Osteocyte (in vitro differentiated cells): ENCODE measurements around the gene AP3B1. TPM values are rescaled to one million over a fixed set of nuclear protein-coding genes. Genes with fewer than 3 reads are reported as not detected.
"Not testable (repeated sequence)": the region's sequence is repeated elsewhere in the genome, so short reads cannot be mapped to it uniquely, and the experiment has no call there.

Experiments used
- DNase-seq: peaks from one replicate; pipeline ENCODE4 v3.0.0; 2021; ENCODE audit warnings: mixed read lengths; ENCODE audit not compliant: unreplicated experiment; ENCODE audit errors: extremely low spot score
- H3K27ac Mint-ChIP-seq: one replicate; pipeline ENCODE4 v1.8.0; 2021; ENCODE audit warnings: mild to moderate bottlenecking, mixed read lengths; ENCODE audit not compliant: unreplicated experiment
- H3K27me3 Mint-ChIP-seq: one replicate; pipeline ENCODE4 v1.8.0; 2021; ENCODE audit warnings: mixed read lengths; ENCODE audit not compliant: unreplicated experiment
- H3K36me3 Mint-ChIP-seq: one replicate; pipeline ENCODE4 v1.8.0; 2021; ENCODE audit warnings: mixed read lengths; ENCODE audit not compliant: unreplicated experiment
- H3K4me1 Mint-ChIP-seq: one replicate; pipeline ENCODE4 v1.8.0; 2021; ENCODE audit warnings: mixed read lengths; ENCODE audit not compliant: unreplicated experiment
- H3K4me3 Mint-ChIP-seq: one replicate; pipeline ENCODE4 v1.8.0; 2021; ENCODE audit warnings: mild to moderate bottlenecking, moderate library complexity, mixed read lengths; ENCODE audit not compliant: unreplicated experiment
- H3K9me3 Mint-ChIP-seq: one replicate; pipeline ENCODE4 v1.8.0; 2021; ENCODE audit warnings: mixed read lengths; ENCODE audit not compliant: unreplicated experiment
- total RNA-seq: library from RNA; stranded (reverse); gene quantifications from 2 replicates; pipeline ENCODE4 v1.2.1, GENCODE V29; 2021
- TF ChIP-seq, protein P1 (sequence below): fragments of 200-600 bp; sonication (generic); IDR thresholded peaks from 2 replicates; pipeline ENCODE4 v1.5.0; 2021; ENCODE audit warnings: antibody characterized with exemption, mild to moderate bottlenecking, moderate library complexity

AP3B1 gene
- total RNA-seq, 1 donor from 2014 or later: 57.0 TPM

DNA sequence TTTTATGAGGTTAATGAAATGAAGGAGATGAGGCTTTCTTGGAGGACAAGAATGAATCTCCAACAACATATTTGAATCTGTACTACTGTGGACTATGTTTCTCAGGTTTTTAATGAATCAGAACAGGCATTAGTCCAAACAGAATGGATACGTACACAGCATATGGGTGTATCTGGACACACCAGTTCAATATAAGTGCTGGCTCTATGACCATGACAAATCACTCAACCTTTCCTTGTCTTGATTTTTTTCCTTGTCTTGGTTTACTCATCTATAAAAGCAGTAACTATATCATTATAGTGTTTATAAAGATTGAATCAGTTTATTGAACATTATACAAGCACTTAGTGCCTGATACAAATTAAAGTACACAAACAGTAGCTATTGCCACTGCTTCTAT, 104.1 kb downstream of the AP3B1 start:
- Mint-ChIP-seq H3K27ac (no peak overlapping the region), H3K9me3 (peaks cover 13% of the 10 kb centered on the region), H3K36me3 (peaks cover 19% of the 10 kb centered on the region), H3K4me3 (no peak overlapping the region), H3K27me3 (no peaks in the 10 kb centered on the region), H3K4me1 (no peaks in the 10 kb centered on the region)
- TF ChIP-seq, protein P1, sequence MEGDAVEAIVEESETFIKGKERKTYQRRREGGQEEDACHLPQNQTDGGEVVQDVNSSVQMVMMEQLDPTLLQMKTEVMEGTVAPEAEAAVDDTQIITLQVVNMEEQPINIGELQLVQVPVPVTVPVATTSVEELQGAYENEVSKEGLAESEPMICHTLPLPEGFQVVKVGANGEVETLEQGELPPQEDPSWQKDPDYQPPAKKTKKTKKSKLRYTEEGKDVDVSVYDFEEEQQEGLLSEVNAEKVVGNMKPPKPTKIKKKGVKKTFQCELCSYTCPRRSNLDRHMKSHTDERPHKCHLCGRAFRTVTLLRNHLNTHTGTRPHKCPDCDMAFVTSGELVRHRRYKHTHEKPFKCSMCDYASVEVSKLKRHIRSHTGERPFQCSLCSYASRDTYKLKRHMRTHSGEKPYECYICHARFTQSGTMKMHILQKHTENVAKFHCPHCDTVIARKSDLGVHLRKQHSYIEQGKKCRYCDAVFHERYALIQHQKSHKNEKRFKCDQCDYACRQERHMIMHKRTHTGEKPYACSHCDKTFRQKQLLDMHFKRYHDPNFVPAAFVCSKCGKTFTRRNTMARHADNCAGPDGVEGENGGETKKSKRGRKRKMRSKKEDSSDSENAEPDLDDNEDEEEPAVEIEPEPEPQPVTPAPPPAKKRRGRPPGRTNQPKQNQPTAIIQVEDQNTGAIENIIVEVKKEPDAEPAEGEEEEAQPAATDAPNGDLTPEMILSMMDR: no peak
- no peak for DNase-seq

DNA sequence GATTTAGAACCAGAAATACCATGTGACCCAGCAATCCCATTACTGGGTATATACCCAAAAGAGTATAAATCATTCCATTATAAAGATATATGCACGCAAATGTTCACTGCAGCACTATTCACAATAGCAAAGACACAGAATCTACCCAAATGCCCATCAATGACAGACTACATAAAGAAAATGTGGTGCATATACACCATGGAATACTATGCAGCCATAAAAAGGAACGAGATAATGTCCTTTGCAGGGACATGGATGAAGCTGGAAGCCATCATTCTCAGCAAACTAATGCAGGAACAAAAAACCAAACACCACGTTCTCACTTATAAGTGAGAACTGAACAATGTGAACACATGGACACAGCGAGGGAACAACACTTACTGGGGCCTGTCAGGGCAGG, 105.8 kb downstream of the AP3B1 start:
- not testable (repeated sequence) for H3K4me1 Mint-ChIP-seq, DNase-seq, H3K27me3 Mint-ChIP-seq, H3K4me3 Mint-ChIP-seq, H3K27ac Mint-ChIP-seq
- H3K9me3 Mint-ChIP-seq: peaks cover 13% of the 10 kb centered on the region
- peaks cover 18% of the 10 kb centered on the region for H3K36me3 Mint-ChIP-seq

DNA sequence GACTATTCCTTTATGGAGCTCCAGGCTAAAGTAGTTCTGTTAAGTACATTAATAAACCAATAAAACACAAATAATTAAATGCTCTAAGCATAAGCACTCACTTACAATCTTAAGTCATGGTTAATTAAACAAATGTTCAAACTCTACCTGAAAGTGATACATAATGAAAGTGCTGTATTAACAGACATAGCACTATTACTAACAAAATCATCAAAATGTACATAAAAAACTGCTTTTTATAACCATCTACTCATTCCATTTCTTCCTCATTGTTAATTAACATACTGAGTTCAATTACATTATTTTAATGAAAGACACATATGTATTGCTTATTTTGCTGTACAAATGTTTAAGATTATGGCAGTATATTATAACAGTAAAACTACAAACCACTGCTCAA, 107.3 kb downstream of the AP3B1 start:
- Mint-ChIP-seq H3K27me3 (no peaks in the 10 kb centered on the region), H3K4me1 (no peaks in the 10 kb centered on the region), H3K36me3 (peaks cover 23% of the 10 kb centered on the region), H3K27ac (no peak overlapping the region), H3K4me3 (no peak overlapping the region), H3K9me3 (peaks cover 13% of the 10 kb centered on the region)
- TF ChIP-seq, protein P1: no peak
- no peak for DNase-seq

DNA sequence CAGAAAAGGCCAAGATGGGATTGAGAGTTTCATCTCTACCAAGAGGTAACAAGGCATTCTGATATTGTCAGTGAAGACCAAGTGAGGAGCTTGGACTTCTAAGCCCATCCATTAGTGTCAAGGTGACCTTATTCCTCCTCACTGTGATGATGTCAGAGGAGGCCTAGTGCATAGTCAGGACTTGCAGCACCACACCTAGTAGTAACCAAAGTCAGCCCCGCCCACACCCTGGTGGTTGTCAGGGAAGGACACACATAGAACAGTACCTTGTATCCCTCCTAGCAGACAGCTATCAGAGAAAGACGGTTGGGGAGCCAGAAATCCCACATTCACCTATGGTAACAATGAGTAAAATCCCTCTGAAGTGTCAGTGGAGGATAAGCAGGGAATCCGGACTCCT, 111.7 kb downstream of the AP3B1 start:
- Mint-ChIP-seq H3K27ac (no peak overlapping the region), H3K4me1 (no peaks in the 10 kb centered on the region), H3K36me3 (peaks cover 14% of the 10 kb centered on the region), H3K27me3 (no peaks in the 10 kb centered on the region), H3K9me3 (peaks cover 3% of the 10 kb centered on the region), H3K4me3 (no peak overlapping the region)
- TF ChIP-seq, protein P1: no peak
- DNase-seq: no peak

DNA sequence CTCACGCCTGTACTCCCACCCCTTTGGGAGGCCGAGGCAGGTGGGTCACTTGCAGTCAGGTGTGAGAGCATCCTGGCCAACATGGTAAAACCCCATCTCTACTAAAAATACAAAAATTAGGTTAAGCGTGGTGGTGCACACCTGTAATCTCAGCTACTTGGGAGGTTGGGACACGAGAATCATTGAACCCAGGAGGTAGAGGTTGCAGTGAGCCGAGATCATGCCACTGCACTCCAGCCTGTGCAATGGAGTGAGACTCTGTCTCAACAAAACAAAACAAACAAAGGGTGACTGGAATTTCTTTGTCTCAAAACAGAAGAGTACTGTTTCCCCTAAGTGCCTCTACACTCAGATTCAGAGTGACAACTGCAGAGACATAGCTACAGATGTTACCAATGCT, 116.1 kb downstream of the AP3B1 start:
- Mint-ChIP-seq H3K27ac (no peak overlapping the region), H3K4me1 (no peaks in the 10 kb centered on the region), H3K9me3 (no peaks in the 10 kb centered on the region), H3K27me3 (no peaks in the 10 kb centered on the region), H3K4me3 (no peak overlapping the region), H3K36me3 (peaks cover 33% of the 10 kb centered on the region)
- TF ChIP-seq, protein P1: no peak
- DNase-seq: no peak

DNA sequence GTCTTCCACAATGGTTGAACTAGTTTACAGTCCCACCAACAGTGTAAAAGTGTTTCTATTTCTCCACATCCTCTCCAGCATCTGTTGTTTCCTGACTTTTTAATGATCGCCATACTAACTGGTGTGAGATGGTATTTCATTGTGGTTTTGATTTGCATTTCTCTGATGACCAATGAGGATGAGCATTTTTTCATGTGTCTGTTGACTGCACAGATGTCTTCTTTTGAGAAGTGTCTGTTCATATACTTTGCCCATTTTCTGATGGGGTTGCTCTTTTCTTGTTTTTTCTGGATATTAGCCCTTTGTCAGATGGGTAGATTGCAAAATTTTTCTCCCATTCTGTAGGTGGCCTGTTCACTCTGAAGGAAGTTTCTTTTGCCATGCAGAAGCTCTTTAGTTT, 124.2 kb downstream of the AP3B1 start:
- H3K4me3 Mint-ChIP-seq: not testable (repeated sequence)

More for the DNA sequence above, 124.2 kb downstream of the AP3B1 start:
- not testable (repeated sequence) for DNase-seq, H3K27ac Mint-ChIP-seq, H3K4me1 Mint-ChIP-seq, H3K27me3 Mint-ChIP-seq
- Mint-ChIP-seq H3K9me3 (peaks cover 27% of the 10 kb centered on the region), H3K36me3 (peaks cover 62% of the 10 kb centered on the region)
